Fibroblast of skin of left quadriceps (primary cell): ENCODE results near the gene TAS2R39.

Source experiments
- DNase-seq, 2 experiments: peaks; one replicate each; pipeline ENCODE4 v3.0.0-alpha.2; 2013; ENCODE audit warnings: low read depth in 2 of 2

Gene TAS2R39

DNA sequence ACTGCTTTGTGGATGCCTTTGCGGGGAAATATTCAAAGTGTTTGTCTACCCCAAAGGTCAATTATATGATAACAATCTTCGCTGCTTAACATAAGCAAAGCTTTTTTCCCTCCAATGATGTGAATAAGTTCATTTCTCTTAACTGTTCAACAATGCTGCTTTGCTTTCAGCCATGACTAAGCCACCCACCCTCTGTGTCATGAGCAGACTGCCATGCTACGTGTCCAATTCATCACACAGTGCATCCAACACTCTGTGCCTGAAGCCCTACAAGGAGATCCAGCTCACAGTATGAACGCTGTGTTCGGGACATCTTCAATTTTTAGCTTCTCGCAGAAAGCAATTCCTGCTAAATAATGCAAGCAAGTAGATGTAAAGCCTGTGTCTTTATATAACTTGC, 32.9 kb downstream of the TAS2R39 start:
- DNase-seq, result no peak

DNA sequence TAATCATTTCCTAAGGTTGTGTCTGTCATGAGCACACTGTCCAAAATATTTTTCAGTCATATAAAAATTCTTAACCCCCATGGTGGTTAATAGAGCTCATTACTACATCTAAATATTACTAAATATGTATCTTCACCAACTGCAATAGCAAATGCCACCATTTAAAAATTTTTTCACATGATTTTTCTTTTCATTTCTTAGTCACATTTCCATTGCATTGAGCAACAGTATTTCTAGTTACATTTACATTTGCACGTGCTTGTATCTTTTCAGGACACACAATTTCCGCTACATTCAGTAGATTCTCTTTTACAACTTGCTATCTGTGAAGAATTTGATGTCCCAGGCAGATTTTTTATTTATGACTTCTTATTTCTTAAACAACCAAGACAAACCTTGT, 33.5 kb downstream of the TAS2R39 start:
- no peak for DNase-seq

DNA sequence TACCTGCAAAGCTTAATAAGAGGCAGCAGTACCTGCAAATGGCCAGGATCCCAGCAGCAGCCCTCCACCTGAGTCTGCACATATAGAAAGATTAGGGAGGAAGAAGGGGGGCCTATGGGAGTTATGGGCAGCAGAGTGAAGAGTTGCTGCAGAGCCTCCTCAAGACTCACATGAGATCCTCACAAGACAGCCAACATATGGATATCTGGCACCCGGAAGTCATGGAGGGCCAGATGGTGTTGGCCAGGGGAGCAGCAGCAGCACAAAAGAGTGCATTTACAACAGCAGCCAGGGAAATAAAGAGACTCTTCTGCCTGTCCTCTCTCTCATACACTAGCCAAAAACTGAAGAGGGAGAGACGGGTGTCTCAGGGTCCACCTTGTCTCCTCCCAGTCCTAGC, 34.6 kb downstream of the TAS2R39 start:
- DNase-seq, result no peak

DNA sequence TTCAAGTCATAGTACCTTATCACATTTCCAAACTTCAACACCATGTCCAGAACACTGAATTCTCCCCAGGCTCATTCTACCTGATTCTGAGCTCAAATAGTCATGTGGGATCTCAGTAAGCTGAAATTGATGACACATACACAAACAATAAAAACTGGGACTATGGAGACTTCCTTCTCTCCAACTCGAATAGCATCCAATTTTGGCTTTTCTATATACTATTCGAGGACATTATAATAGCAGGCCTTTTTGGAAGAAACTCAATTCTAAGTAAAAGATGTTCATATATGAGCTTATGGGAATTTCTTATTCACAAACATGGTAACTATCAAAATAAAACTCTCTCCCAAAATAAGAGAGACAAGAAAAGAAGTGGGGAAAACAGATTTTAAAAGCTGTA, 38.1 kb downstream of the TAS2R39 start:
- DNase-seq, result no peak

DNA sequence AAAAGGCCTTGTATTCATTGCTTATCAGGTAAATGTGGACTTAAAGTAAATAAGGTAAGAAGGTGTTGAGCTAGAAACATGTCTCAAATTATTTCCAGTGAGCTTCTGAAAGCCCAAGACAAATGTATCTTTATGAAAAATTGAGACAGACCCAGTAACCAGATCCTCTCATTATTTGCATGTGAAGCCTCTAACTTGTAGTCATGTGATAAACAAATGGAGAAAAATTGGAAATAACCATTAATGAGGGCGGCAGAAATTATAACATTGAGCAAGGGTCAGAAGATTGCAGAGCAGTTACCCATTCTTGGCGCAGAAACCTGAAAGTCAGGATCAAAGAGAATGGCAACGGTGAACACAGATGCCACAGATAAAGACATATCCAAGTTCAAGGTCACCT, 38.5 kb downstream of the TAS2R39 start, which contains the start of gene TAS2R40:
TAS2R40 (plus strand) TSS at position 301 of the 400 bp plus-strand sequence; CDS start at position 343, 42 bp downstream.
- no peak for DNase-seq

DNA sequence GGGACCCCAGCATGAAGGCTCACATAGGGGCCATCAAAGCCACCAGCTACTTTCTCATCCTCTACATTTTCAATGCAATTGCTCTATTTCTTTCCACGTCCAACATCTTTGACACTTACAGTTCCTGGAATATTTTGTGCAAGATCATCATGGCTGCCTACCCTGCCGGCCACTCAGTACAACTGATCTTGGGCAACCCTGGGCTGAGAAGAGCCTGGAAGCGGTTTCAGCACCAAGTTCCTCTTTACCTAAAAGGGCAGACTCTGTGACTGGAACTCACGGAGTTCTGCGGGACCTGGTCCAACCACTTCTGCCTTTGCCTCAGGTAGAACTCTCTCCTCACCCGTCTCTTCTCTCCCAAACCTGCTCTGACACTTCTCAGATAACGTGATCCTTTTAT, 39.6 kb downstream of the TAS2R39 start:
- no peak for DNase-seq

DNA sequence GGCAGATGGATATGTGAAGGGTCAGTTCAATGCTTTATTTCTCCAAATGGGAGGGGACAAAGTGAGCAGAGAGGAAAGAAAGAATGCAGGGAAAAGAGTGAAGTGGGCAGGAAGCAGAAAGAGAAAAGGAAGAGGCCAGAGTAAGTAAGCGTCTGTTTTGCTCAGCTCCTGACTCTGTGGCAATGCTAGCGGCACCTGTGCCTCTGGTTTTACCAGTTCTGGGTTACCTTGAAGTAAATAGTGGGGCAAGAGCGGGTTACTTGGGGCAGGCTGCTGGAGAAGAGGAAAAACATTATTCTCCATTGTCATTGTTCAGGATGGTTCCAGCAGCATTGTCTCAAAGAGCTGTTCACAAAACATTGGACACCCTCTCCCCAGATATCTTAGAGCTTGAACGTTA, 40.6 kb downstream of the TAS2R39 start:
- DNase-seq, result no peak

DNA sequence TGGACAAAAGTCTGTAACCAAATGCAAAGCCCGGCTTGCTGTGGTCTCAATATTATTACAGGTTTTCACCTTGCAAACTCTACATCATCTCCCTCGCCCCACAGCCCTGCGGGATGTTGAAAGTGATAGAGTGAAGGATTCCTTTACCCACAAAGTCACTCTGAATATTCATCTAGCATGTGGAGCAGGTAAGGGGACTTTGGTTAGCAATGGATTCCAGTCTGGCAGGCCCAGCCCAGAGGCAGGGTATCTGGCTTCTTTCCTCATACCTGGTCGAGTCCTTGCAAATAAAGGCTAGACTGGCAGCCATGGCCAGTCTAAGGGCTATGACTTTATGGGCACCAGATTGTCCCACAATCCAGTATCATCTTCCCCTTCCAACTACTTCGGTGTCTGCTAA, 41.8 kb downstream of the TAS2R39 start:
- no peak for DNase-seq

DNA sequence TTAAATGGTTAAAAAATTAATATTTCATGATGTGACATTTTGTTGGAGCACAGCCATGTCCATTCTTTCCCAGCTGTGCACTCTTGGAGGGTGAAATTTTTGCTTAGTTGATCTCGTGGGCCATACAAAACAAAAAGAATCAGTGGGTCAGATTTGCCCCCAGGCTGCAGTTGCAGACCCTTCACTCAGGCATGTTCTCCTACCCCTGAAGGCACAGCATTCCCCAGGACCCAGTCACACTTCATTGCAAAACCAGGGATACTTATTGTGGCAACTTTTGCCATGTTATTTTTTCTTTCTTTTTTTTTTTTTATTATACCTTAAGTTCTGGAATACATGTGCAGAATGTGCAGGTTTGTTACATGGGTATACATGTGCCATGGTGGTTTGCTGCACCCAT, 44.6 kb downstream of the TAS2R39 start:
- DNase-seq, result no peak

DNA sequence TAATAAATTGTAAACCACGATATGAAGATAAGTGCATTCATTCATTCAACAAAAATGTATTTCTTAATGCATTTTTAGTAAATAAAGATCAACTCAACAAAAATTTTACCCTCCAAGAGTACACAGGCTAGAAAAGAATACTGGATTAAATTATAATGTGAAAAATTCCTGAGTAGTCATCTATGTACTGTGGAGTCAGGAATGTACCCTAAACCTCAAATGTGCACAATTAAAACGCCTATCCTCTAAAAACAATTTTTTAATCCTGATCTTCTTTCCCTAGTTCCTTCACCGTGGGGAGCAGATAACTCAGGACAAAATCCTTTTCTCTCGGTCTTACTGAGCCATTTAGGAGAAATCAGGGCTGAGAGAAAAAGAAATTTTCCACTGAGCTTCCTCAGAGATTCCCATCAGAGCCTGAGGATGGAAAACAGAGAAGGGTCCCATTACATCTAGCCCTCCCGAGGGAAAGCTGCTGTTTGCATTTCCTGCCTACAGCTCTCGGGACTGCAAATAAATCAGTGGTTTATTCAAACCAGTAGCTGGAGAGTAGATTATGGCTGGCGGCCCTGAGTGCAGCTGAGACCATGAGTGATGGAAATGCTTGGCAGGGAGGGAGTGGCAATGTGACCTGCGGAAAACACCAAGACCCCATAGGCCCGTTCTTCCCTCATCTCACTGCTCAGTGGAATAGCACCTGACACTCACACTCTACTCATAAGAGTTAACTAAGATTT, 46.0 kb downstream of the TAS2R39 start:
- DNase-seq, result no peak

DNA sequence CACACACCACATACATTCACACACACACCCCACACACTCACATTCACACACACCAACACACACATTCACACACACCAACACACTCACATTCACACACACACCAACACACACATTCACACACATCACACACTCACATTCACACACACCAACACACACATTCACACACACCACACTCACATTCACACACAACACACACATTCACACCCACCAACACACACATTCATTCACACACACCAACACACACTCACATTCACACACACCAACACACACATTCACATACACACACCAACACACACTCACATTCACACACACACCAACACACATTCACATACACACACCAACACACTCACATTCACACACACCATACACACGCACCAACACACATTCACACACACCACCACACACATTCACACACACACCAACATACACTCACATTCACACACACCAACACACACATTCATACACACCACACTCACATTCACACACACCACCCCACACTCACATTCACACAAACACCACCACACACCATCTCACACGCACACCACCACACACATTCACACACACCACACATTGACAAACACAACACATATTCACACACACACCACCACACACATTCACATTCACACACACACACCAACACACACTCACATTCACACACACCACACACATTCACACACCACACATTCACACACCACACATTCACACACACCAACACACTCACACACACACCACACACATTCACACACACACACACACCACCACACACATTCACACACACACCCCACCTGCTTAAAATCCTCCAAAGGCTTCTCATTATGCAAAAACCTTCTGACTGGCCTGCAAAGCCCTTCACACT, 47.6 kb downstream of the TAS2R39 start:
- no peak for DNase-seq
